Measurements from ENCODE around the gene MYT1.

MYT1 gene

DNA sequence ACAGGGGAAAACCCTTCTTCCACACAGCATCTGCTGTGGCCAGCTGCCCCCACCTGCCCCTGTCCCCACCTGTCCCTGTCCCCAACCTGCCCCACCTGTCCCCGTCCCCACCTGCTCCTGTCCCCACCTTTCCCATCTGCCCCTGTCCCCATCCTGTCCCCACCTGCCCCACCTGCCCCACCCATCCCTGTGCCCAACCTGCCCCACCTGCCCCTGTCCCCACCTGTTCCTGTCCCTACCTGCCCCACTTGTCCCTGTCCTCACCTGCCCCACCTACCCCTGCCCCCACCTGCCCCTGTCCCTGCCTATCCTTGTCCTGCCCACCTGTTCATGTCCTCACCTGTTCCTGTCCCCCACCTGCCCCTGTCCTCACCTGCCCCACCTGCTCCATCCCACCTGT lies 6.4 kb upstream of the MYT1 start:
- TF ChIP-seq, protein P1, sequence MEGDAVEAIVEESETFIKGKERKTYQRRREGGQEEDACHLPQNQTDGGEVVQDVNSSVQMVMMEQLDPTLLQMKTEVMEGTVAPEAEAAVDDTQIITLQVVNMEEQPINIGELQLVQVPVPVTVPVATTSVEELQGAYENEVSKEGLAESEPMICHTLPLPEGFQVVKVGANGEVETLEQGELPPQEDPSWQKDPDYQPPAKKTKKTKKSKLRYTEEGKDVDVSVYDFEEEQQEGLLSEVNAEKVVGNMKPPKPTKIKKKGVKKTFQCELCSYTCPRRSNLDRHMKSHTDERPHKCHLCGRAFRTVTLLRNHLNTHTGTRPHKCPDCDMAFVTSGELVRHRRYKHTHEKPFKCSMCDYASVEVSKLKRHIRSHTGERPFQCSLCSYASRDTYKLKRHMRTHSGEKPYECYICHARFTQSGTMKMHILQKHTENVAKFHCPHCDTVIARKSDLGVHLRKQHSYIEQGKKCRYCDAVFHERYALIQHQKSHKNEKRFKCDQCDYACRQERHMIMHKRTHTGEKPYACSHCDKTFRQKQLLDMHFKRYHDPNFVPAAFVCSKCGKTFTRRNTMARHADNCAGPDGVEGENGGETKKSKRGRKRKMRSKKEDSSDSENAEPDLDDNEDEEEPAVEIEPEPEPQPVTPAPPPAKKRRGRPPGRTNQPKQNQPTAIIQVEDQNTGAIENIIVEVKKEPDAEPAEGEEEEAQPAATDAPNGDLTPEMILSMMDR (IDR thresholded peaks at IDR 0.05; ENCODE audit: low read depth, low read length), result no peak
- H3K4me3 ChIP-seq (ENCODE audit: low read depth, low read length), result no peak overlapping the region

DNA sequence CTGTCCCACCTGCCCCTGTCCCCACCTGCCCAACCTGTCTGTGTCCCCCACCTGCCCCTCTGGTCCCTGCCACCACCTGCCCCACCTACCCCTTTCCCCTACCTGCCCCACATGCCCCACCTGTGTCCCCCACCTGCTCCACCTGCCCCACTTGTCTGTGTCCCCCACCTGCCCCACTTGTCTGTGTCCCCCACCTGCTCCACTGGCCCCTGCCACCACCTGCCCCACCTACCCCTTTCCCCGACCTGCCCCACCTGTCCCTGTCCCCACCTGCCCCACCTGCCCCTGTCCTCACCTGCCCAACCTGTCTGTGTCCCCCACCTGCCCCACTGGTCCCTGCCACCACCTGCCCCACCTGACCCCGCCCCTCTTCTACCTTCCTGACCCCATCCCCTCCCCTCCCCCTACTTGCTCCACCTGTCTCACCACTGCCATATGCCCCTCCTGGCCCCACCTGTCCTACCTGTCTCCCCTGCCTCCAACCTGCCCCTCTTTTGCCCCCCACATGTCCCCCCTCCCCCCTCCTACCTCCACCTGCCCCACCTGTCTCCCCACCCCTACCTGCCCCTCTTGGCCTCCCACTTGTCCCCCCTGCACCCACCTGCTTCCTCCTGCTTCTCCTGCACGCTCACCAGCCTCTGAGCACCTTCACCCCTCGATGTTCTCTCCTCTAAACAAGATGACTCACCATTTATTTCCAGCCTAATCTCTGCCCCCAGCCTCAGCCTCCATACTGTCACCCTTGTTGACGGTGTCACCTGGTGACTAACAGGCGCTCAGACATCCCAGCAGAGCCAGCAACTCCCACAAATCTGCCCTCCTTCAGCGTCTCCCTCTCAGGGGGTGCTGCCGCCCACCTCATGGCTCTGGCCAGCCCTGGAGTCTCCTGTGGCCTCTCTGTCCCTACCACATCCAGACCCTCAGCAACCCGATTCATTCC lies 5.6 kb upstream of the MYT1 start:
- no peak overlapping the region for H3K4me3 ChIP-seq (ENCODE audit: low read depth, low read length)
- TF ChIP-seq, protein P1 (IDR thresholded peaks at IDR 0.05; ENCODE audit: low read depth, low read length), result no peak

DNA sequence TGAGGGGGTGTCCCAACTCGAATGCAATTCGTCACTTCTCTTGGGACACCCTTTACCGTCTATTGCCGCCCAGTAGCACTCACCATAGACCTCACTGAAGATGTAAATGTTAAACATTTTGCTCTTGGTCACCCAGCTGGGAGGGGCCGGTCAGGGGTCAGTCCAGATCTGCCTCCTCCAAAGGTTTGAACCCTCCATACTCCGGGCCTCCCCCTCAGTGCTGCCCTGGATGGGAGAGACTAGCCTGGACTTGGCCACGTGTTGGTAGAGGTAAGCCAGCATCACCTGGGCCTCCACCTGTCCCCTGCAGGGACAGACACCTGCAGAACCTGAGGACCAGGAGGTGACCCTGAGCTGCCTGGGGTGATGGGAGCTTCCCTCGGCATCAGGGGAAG lies 5.0 kb upstream of the MYT1 start:
- no peak overlapping the region for H3K4me3 ChIP-seq (ENCODE audit: low read depth, low read length)

DNA sequence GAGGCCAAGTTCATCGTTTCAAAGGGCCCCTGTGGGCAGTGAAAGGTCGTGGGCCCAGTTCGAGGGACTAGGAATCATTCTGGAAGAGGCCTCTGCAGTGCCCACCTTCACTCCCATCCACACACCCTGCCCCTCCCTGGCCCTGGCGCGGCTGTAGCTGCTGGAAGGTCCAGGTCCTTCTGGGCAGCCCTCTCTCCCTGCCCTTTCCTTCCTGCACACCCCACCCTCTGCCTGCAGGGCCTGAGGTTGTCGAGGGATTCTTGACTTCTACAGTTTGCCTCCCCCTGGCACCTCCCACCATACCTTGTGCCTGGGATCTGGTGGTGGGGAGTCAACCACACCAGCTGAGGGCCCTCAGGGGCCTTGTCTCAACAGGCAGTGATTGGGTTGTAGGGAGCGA lies 4.5 kb upstream of the MYT1 start:
- TF ChIP-seq, protein P1 (IDR thresholded peaks at IDR 0.05; ENCODE audit: low read depth, low read length), result no peak
- H3K4me3 ChIP-seq (ENCODE audit: low read depth, low read length), result no peak overlapping the region

More for the DNA sequence above, 5.0 kb upstream of the MYT1 start:
- TF ChIP-seq, protein P1 (IDR thresholded peaks at IDR 0.05; ENCODE audit: low read depth, low read length), result no peak

DNA sequence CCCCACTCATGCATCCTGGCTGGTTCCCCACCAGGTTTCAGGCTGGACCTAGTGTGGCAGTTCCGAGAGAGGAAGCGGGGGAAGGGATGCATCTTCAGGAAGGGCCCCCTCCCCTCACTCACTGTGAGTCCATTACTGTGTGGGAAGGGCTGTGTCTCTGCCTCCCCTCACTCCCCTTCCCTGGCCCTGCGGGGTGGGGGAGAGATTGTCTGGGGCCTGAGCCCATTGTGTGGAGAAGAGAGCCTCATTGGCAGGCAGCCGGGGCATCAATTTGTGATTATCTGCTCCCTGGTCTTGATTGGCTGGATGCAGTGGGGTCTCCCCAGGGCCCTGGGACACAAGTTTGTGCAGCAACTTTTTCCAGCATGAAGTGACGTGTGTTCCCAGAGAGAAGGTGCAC lies 4.1 kb upstream of the MYT1 start:
- no peak overlapping the region for H3K4me3 ChIP-seq (ENCODE audit: low read depth, low read length)
- TF ChIP-seq, protein P1 (IDR thresholded peaks at IDR 0.05; ENCODE audit: low read depth, low read length), result no peak

DNA sequence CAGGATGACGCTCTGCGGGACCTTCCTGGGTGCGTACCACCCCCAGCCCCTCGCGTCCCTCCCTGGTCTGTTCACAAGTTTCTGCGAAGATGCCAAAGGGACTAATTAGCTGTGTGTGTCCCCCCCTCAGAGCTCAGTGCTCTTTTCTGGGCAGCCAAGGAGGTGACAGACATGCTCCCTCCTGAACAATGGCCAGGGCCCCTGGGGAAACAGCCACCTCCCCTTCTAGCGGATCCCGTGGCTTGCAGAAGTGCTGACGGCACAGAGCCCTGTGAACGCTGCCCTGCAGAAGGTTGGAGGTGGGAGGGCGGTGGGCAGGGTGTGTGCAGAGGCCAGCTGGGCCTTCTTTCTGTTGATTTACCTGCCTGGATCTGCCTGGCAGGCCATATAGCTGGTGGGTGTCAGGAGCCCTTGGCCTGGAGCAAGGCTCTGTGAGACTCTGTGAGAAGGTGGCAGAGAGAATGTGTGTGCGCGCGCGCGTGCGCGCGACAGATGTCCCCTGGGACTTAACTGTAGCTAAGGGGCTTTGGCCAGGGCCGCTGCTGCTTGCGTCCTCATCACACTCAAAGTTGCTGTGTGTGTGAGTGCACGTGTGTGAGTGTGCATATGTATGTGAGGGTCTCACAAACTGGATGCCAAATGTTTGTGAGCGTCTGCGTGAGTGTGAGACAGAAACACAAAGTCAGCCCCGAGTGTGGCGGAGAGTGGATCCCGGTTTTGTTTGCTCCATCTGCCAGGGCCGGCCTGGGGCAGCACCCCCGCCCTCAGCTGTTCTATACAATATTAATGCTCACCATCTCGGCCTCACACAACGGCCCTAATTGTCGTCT lies 3.5 kb upstream of the MYT1 start:
- no peak overlapping the region for H3K4me3 ChIP-seq (ENCODE audit: low read depth, low read length)
- TF ChIP-seq, protein P1 (IDR thresholded peaks at IDR 0.05; ENCODE audit: low read depth, low read length), result no peak
